GM23248 (cell line): ENCODE measurements around the gene NBEA.

Experiments
- EZH2 ChIP-seq: fragments of 200-600 bp; sonication (generic); IDR thresholded peaks from 2 replicates; pipeline ENCODE4 v1.6.1; 2018; ENCODE audit warnings: antibody characterized with exemption, mild to moderate bottlenecking; ENCODE audit not compliant: insufficient read depth, poor library complexity, severe bottlenecking
- EZH2phosphoT487 ChIP-seq: fragments of 200-600 bp; sonication (generic); IDR thresholded peaks from 2 replicates; pipeline ENCODE4 v1.6.1; 2018; ENCODE audit warnings: antibody characterized with exemption, moderate library complexity, mild to moderate bottlenecking, low read depth; ENCODE audit not compliant: insufficient read depth

GRCh38 chr13:35365883-35366282 lies 423.8 kb downstream of the NBEA start:
- no peak for TF ChIP-seq EZH2
- TF ChIP-seq EZH2phosphoT487, result no peak
